NK-92 (cell line): ENCODE measurements around the gene DNAAF5.
"Not testable (repeated sequence)": the region's sequence is repeated elsewhere in the genome, so short reads cannot be mapped to it uniquely, and the experiment has no call there.

Experiments
- DNase-seq: peaks from one replicate; lab custom pipeline; 2025; ENCODE audit not compliant: unreplicated experiment; lab: John Stamatoyannopoulos, UW

Gene DNAAF5

GRCh38 chr7:745431-746154 is 19.1 kb downstream of the DNAAF5 start:
- DNase-seq, result no peak

GRCh38 chr7:746155-747061 is 19.9 kb downstream of the DNAAF5 start:
- no peak for DNase-seq

- no peak for DNase-seq
Measured at GRCh38 chr7:747186-747585, 20.7 kb downstream of the DNAAF5 start.

GRCh38 chr7:748446-748845 is 21.9 kb downstream of the DNAAF5 start:
- DNase-seq, result no peak

GRCh38 chr7:749140-749551 is 22.6 kb downstream of the DNAAF5 start:
- DNase-seq, result no peak

- DNase-seq, result no peak
Measured at GRCh38 chr7:750111-750905, 23.8 kb downstream of the DNAAF5 start.

- no peak for DNase-seq
Measured at GRCh38 chr7:751826-752225, 25.3 kb downstream of the DNAAF5 start.

GRCh38 chr7:752256-752655 is 25.8 kb downstream of the DNAAF5 start:
- not testable (repeated sequence) for DNase-seq

GRCh38 chr7:753190-753589 is 26.7 kb downstream of the DNAAF5 start:
- no peak for DNase-seq

- DNase-seq, result no peak
Measured at GRCh38 chr7:754531-755412, 28.3 kb downstream of the DNAAF5 start.

- no peak for DNase-seq
Measured at GRCh38 chr7:755413-755805, 28.9 kb downstream of the DNAAF5 start.

GRCh38 chr7:756231-756927 is 29.9 kb downstream of the DNAAF5 start:
- DNase-seq, result no peak

- DNase-seq, result no peak
Measured at GRCh38 chr7:756928-757560, 30.5 kb downstream of the DNAAF5 start.

- no peak for DNase-seq
Measured at GRCh38 chr7:757741-758163, 31.3 kb downstream of the DNAAF5 start.

GRCh38 chr7:759569-759968 is 33.1 kb downstream of the DNAAF5 start:
- DNase-seq, result no peak

GRCh38 chr7:760006-760405 is 33.5 kb downstream of the DNAAF5 start:
- no peak for DNase-seq

GRCh38 chr7:761101-761500 is 34.6 kb downstream of the DNAAF5 start:
- DNase-seq, result no peak

- DNase-seq, result no peak
Measured at GRCh38 chr7:761631-762030, 35.1 kb downstream of the DNAAF5 start.

- no peak for DNase-seq
Measured at GRCh38 chr7:762885-763284, 36.4 kb downstream of the DNAAF5 start.
